CD4-positive, alpha-beta T cell treated with Interleukin-1 beta for 1 hour (primary cell): ENCODE data around the gene ABCA13.
"Not testable (repeated sequence)": the region's sequence is repeated elsewhere in the genome, so short reads cannot be mapped to it uniquely, and the experiment has no call there.

Experiments
- DNase-seq, 2 donors: peaks; one replicate each; pipeline ENCODE4 v3.0.0-alpha.2; 2020 to 2022

Gene ABCA13

DNA sequence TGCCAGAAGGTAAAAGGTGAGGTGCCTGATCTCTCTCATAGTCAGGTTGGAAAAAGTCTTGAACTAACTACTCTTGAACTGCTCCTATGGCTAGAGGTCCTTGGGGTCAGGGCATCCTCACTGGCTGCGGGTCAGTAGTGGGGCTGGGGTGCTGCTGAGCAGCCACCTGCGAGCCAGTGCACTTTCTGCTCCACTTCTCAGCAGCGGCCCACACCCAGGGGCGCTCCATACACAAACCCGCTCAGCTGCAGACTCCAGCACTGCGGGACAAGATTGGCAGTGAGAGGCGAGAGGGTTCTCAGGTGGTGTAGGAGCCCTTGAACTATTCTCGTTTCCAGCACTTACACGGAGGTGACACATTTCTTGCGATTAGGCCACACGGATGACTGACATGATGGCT lies 6.0 kb downstream of the ABCA13 start:
- no peak for DNase-seq

DNA sequence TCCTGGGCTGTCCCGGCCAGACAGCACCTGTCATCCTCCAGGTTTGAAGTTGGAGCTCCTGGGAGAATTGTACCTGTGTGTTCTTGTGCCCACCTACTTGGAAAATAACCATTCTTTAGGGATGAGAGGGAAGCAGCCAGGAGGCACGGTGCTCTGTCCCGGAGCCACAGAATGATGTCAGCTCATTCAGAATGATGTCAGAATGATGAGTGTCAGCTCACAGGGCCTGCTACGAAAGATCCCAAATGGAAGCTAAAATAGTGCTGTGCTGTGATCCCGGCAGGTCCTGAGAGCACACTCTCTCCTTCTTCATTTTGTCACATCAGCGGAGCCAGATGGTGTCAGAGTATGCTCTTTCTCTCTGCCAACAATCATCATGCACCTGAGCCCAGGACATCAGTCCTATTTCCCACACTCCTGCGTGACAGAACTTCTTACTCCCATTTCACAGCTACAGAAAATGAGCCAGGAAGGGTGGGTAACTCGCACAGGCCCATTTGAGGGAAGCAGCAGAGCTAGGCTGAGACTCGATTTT lies 8.3 kb downstream of the ABCA13 start:
- DNase-seq: no peak

DNA sequence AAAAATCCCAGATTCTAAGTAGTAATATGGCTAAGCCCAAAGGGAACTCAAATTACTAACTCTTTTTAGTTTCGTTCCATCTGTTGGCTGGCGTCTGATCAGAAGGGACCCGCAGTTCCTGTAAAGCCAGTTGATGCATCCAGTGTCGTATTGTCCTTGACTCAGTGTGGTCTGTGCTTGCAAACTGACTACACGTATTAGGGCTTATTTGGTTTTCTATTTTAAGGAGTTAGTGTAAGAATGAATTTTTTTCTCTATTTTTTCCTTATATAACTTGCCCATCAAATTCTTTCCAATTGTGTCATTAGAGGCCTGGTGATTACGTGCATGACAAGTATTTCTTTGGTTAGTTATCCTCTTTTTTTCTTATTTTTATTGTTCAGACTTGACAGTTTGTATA lies 9.7 kb downstream of the ABCA13 start:
- DNase-seq: no peak

DNA sequence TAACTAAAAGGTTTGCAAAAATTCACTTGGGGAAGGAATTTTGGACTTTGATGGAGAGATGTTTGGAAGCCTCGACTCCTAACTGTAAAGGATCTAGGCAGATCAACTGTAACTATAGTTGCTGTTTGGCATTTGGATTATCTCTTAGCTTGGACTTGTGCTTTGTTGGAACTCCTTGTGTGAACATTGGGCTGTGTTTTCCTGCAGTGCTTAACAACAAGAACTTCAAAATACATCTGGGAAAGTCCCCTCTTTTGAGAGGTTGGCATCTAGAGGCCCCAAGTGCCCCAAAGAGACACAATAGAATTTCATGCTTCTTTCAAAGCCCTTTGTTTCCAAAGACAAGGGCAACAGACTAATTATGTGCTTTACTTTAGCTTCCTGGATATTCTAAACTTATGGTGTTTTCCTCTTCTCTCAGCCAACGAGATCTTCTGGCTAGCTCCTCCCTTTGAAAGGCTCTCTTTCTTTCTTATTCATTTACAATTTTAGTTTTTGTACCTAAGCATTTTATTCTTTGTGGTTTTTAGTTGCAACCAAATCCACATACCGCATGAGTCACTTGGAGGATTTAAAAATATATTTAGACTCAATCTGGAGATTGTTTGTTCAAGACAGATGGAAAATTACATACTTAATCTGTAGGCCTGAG lies 11.6 kb downstream of the ABCA13 start:
- no peak for DNase-seq

DNA sequence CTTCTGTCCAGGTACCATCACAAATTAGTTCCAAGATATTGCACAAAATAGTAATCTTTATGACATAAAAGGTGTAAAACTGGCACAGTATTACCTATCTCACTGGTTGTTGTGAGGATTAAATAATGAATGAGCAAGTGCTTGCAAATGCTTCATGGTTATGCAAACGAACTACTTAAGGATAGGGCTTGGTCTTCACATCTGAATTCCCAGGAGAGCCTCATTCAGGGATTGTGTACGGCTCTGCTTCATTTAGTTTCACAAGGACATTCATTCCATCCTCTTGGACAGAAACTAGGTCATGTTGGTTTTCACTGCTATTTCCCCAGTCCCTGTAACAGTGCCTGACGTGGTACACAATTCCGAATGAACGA lies 12.1 kb downstream of the ABCA13 start:
- no peak for DNase-seq

DNA sequence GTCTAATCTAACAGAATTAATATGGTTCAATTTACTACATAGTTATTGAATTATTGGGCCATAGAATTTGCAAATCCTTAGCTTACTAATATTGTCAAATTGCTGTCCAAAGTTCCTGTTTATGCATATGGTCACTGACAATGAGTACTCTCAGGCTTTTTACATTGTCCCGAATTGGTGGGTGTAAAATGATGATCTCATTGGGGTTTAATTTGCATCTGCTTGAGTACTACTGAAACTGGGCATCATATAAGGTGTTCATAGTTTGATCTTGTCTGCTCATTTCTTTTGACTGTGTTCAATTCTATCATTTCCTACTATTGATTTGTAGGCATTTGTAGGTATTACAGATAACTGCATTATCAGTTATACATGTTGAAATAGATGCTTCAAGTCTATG lies 12.7 kb downstream of the ABCA13 start:
- no peak for DNase-seq

DNA sequence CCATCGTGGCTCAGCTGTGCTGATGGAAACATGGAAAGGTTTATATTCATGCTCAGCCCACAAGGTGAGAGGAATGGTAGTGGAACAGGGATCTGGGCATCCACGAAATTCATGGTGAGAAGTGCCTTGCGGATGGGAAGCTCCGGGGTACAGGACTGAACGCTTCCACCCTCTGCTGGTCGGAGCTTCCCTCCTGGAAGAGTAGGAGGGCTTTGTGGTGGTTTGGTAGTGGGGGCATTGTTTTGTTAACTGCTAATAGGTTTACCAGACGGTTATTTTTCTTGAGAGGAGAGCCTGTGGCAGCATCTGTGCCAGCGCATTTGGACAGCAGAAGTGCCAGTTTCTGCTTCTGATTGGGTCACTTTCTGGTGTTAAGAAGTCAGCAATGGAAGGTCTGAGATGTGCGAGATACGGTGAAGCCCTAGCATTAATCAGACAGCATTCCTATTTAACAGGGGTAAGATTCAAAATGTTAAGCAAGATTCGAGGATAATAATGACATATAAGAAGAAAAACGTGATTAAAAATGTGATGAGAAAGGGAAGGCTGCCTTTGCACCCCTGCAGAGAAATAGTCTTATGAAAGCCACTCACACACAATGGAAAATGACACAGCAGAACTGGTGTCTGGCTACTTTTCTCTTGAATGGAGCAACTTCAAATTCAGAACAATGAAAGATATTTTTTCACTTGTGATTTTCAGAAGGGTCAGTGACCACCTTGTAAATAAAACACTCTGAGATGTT lies 17.7 kb downstream of the ABCA13 start:
- no peak for DNase-seq

DNA sequence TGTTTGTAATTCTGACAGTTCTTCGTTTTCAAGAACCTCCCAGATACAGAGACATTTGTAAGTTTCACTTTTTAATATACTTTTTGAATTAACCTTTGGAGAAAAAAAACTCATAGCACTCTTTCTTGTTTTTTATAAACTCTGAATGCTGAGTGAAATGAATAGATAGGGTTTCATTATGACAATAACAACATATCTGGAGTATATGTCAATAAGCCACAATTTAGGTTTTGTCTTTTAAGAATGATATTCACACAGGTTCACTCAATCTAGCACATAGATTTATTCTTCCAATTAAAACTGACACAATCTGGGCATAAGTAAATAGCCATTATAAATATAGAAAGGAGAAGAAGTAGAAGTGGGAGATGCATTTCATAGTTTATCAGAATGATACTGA lies 21.7 kb downstream of the ABCA13 start:
- DNase-seq: no peak

DNA sequence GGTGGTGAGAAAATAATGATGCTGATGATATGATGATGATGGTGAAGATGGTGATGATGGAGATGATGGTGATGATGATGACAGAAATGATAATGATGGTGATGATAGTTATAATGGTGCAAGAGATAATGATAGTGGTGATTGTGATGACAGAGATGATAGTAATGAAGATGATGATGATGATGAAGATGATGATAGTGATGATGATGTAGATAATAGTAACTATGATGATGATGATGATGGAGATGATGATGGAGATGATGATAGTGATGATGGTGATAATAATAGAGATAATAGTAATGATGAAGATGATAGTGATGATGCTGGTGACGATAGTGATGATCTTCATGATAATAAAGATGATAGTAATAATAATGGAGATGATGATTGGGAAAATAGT lies 22.2 kb downstream of the ABCA13 start:
- no peak for DNase-seq

DNA sequence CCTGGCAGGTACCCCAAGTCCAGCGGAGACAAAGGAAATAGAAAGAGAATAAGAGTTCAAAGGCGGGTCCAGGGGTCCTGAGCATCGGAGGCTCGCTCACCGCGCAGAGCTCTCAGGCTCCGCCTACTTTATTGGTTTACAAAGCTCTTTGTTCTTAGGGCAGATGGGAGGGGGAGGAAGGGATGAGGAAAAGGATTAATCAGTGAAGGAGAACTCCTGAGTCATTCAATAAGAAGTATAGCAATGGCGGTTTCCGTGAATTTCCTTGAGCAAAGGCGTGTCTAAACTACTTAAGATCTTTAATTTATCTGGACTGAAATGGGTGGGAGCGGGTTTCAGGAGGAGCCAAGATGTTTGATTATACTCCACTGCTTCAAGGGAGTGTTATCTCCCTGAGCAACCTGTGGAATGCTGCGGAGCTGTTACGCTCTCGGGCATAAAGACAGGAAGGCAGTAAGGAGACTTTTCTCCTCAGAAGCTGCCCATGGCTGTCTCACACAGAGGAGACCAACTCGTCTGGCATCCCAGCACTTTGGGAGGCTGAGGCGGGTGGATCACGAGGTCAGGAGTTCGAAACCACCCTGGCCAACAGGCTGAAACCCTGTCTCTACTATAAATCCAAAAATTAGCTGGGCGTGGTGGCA lies 29.8 kb downstream of the ABCA13 start:
- DNase-seq: not testable (repeated sequence)

DNA sequence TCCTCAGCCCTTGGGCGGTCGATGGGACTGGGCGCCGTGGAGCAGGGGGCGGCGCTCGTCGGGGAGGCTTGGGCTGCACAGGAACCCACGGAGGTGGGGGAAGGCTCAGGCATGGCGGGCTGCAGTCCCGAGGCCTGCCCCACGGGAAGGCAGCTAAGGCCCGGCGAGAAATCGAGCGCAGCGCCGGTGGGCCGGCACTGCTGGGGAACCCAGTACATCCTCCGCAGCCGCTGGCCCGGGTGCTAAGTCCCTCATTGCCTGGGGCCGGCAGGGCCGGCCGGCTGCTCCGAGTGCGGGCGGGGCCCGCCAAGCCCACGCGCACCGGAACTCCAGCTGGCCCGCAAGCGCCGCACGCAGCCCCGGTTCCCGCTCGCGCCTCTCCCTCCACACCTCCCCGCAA lies 31.7 kb downstream of the ABCA13 start:
- not testable (repeated sequence) for DNase-seq

DNA sequence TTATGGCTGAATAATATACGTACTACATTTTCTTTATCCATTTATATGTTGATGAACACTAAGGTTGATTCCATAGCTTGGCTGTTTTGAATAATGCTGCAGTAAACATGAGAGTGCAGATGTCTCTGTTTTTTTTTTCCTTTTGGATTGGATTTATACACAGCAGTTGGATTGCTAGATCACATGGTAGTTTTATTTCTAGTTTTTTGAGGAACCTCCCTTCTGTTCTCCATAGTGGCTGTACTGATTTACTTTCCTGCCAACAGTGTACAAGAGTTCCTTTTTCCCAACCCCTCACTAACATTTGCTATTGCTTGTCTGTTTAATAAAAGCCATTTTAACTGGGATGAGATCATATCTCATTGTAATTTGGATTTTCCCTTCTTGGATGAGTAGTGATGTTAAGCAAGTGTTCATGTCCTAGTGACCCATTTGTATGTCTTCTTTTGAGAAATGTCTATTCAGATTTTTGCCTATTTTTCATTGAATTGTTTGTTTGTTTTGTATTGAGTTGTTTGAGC lies 36.0 kb downstream of the ABCA13 start:
- no peak for DNase-seq

DNA sequence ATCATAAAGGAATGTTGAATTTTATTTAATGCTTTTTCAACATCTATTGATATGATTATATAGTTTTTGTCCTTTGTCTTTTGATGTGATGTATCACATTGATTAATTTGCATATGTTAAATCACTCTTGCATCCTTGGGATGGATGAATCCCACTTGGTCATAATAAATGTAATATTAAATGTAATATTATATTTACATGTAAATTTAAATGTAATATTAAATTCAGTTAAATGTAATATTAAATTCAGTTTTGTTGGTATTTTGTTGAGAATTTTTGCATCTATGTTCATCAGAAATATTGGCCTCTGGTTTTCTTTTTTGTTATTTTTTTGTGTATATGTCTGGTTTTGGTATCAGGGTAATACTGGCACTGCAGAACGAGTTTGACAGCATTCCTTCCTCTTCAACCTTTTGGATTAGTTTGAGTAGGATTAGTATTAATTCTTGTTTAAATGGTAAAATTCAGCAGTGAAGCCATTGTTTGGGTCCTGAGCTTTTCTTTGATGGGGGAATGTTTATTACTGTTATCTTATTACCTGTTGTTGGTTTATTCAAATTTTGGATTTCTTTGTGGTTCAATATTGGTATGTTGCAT lies 37.8 kb downstream of the ABCA13 start:
- no peak for DNase-seq

DNA sequence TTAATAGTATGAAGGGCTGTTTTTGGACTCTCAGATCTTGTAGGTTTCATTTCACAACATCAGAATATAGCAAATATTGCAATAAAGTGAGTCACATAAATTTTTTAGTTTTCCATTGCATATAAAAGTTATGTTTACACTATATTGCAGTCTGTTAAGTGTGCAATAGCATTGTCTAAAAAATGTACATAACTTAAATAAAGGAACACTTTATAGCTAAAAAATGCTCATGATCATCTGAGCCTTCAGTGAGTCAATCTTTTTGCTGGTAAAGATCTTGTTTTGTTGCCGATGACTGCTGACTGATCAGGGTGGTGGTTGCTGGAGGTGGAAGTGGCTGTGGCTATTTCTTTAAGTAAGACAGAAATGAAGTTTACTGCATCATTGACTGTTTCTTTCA lies 42.0 kb downstream of the ABCA13 start:
- DNase-seq: no peak

DNA sequence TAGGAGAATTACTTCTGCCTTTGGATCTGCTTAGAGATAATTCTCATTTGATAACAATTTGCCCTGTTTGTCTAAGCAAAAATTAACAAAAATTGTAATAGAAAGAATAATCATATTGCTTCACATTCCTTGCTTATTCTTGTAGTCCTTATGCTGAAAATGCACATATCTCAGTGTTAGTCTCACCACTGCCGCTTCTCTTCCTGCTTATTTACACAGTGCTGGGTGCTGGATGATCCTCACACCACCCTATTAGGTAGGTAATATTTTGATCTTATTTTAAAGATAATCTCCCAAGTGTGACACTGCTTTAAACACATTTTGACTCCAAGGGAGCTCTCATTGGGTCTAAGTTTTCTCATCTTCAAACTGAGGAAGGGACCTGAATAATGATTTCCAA lies 46.0 kb downstream of the ABCA13 start:
- no peak for DNase-seq

DNA sequence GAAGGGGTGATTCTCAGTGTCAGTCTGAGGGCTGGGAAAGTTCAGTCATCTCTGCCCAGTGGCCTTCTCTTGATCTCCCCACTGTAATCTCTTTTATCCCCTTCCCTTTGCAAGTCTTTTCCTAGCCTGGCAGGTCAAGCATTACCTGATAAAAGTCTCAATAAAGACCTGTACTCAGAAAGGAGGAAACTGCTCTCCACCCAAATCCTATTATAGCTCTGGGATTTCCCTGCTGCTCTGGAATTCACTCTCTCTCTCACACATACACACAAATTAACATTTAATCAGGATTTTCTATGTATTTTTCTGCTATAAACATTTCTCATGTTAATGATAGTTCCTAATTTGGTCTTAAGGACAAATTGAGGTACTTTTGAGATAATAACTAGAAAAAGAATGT lies 46.5 kb downstream of the ABCA13 start:
- no peak for DNase-seq

DNA sequence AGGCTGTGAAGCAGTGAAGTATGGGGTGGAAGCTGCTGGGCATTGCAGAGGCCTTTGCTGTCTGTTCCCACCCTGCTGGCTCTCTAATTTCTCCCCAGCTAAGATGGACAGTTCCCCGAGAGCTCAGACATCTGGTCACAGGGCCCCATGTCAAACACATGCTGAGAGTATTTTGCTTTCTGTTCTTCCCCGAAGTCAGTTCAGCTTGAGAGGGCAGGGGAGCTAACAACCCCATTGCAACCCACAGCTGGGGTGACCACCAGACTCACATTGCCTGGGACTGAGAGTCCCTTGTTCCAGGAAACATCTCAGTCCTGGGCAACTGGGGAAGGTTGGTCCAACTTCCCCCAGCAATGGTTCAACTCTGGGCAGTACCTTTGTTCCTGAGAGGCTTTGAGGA lies 52.8 kb downstream of the ABCA13 start:
- no peak for DNase-seq

DNA sequence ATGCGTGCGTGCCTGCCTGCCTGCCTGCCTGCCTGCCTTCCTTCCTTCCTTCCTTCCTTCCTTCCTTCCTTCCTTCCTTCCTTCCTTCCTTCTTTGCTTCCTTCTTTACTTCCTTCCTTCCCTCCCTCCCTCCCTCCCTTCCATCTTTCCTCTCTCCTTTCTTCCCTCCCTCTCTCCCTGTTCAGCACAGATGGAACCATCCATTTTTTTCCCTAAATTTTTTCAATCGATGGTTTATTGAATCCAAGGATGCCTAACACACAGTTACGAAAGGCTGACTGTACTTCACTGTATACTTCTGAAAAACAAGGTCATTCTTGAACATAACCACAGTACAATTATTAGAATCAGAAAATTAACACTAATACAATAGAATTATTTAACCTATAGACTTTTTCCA lies 53.8 kb downstream of the ABCA13 start:
- no peak for DNase-seq

DNA sequence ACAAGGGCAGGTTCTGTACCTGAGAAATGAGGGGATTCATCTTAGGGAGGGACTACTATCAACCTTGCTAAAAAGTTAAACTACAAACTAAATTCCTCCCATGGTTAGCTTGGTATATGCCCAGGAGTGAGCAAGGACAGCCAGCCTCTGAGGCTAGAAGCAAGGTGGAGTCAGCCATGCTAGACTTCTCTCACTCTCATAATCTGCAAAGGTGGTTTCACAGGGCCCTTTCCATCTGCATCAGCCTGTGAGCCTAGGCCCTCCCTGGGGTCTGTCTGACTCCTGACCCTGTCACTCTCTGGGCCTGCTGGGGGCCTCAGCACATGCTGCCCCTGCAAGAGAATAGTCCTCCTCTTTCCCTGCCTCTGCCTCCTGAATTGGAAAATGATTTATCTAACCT lies 66.1 kb downstream of the ABCA13 start:
- DNase-seq: no peak

DNA sequence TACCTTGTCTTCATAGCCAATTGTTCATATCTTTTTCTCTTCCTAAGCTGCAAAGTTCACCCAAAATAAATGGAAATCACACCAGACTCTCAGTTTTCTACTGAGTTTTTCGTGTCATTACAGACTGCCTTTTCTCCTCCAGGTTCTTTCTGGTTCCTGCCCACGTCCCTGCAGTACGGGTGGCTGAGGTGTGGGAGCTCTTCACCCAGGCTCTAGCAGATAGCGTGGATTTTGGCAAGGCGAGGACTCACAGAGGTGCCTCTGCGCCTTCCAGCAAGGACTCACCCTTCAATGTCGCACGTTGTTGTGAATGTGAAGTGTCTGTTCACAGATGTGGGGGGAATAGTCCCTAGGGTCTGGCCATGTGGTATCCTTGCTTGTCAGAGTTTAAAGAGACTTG lies 71.6 kb downstream of the ABCA13 start:
- no peak for DNase-seq

DNA sequence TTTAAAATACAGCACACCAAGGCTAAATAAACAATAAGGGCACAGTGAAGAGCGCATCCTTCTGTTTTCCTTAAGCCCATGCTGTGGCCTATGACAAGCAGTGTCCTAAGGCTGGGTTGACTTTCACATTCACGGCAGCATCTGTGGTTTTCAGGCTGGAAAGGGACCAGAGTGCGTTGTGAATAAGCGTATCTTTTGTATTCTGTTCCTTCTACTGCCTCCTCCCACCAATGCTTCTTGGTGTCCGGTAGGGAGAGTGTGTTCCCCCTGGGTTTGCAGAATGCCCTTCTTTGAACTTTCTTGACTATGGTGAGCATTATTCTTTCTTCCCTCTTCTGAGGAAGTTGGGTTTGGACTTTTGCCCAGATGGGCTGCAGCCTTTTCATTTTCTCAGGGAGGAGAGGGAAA lies 73.6 kb downstream of the ABCA13 start:
- no peak for DNase-seq

DNA sequence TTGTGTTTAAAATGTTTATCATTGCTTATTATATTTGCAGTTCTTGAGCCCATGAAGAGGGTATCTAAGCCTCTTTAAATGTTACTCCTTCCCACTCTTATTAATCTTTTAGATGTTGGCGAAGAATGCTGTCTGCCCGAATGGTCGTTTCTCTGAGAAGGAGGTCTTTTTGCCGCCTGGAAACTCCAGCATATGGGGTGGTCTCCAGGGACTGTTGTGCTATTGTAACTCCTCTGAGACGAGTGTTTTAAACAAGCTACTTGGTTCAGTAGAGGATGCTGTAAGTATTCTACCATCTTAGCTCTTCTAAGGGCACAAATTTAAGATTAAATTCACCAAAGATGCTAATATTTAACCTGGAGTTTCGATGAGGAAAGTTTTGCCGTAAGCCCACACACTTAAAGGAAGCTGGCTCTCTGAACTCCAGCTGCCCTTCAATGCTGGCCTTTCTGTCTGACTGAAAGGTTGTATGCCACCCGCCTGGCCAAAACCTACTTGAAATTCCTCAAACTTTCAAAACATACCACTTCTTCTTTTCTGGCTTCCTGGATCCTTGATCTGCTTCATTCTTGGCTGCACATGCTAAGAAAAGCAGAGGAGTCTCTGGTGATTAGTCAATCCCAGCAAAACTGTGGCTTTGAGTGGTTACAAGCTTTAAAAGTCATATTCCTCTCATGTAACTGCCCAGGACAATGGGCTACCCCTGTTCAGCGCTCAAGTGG lies 74.7 kb downstream of the ABCA13 start:
- no peak for DNase-seq

DNA sequence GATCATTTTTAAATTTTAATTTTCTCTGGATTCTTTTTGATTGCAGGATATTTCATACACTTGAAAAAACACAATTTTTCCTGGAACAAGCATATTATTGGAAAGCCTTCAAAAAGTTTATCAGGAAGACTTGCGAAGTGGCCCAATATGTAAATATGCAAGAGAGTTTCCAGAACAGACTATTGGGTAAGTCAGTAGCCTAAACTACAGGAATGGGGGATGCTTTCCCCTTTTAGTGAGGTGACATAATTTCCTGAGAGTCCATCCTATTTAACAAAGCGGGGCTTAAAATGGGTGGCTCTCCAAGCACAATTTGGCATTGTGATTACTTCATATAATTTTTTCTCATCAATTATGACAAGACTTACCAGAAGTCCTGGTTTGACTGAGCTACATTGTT lies 77.9 kb downstream of the ABCA13 start:
- DNase-seq: no peak
